Caco-2 (cell line): ENCODE measurements around the gene ABLIM2. TPM values are rescaled to one million over a fixed set of nuclear protein-coding genes. Genes with fewer than 3 reads are reported as not detected.

Source experiments
- BruUV-seq: library from RNA; stranded (reverse); fragments of 400-500 nt; replicated peaks from 2 replicates; lab custom pipeline; 2021; lab: Mats Ljungman, UMichigan
- CTCF ChIA-PET: fragments of 300-600 bp; sonication (Branson Sonifier 250); formaldehyde crosslinking; loops from one replicate; lab custom pipeline; 2022; ENCODE audit warnings: antibody characterized with exemption; lab: Charles Lee
- POLR2A ChIA-PET: fragments of 300-600 bp; sonication (Branson Sonifier 250); formaldehyde crosslinking; loops from one replicate; lab custom pipeline; 2022; ENCODE audit warnings: antibody characterized with exemption; lab: Charles Lee
- DNase-seq, 2 experiments: peaks; one replicate each; pipeline versions ENCODE4 v3.0.0 to v3.0.0-alpha.2; 2020 to 2022
- H3K27me3 ChIP-seq: replicated peaks from 2 replicates; pipeline ENCODE4 v1.6.0; 2011; ENCODE audit warnings: low read length; ENCODE audit not compliant: control insufficient read depth, insufficient read depth
- H3K36me3 ChIP-seq: 2 replicates; pipeline ENCODE4 v1.5.1; 2011; ENCODE audit warnings: low read length; ENCODE audit not compliant: control insufficient read depth, insufficient read depth
- H3K4me1 ChIP-seq: fragments of 250-450 bp; sonication (Bioruptor Pico); 2 replicates; pipeline ENCODE4 v1.5.1; 2020; ENCODE audit warnings: mild to moderate bottlenecking
- H3K4me3 ChIP-seq: 2 replicates; pipeline ENCODE4 v1.5.1; 2011; ENCODE audit warnings: low read depth, mild to moderate bottlenecking, control low read depth, low read length
- H3K9me3 ChIP-seq: fragments of 250-450 bp; sonication (Bioruptor Pico); 2 replicates; pipeline ENCODE4 v1.5.1; 2020; ENCODE audit warnings: mild to moderate bottlenecking, moderate library complexity
- H3K27ac Mint-ChIP-seq: one replicate; pipeline ENCODE4 v1.8.0; 2022; ENCODE audit warnings: mixed read lengths; ENCODE audit not compliant: unreplicated experiment
- H3K27me3 Mint-ChIP-seq: one replicate; pipeline ENCODE4 v1.8.0; 2022; ENCODE audit warnings: mixed read lengths; ENCODE audit not compliant: insufficient read depth, unreplicated experiment
- H3K36me3 Mint-ChIP-seq: one replicate; pipeline ENCODE4 v1.8.0; 2022; ENCODE audit warnings: mild to moderate bottlenecking, mixed read lengths; ENCODE audit not compliant: insufficient read depth, unreplicated experiment
- H3K4me1 Mint-ChIP-seq: one replicate; pipeline ENCODE4 v1.8.0; 2022; ENCODE audit warnings: low read depth, mixed read lengths; ENCODE audit not compliant: unreplicated experiment
- H3K4me3 Mint-ChIP-seq: one replicate; pipeline ENCODE4 v1.8.0; 2022; ENCODE audit warnings: mild to moderate bottlenecking, moderate library complexity, mixed read lengths; ENCODE audit not compliant: unreplicated experiment
- H3K9me3 Mint-ChIP-seq: one replicate; pipeline ENCODE4 v1.8.0; 2022; ENCODE audit warnings: mixed read lengths; ENCODE audit not compliant: unreplicated experiment
- intact Hi-C: fragments of 100-400 bp; cut with micrococcal nuclease; formaldehyde crosslinking; loops from one replicate; pipeline ENCODE4 v1.10.0; 2022; ENCODE audit not compliant: unreplicated experiment
- total RNA-seq: library from RNA; stranded (reverse); gene quantifications from 2 replicates; pipeline ENCODE4 v1.2.3, GENCODE V29; 2022
- TF ChIP-seq, protein P1 (sequence below), 2 experiments: fragments of 200-600 bp in 1 of 2; IDR thresholded peaks; 1 replicate in 1 of 2; 2 replicates in 1 of 2; pipeline versions ENCODE4 v1.5.1 to v1.8.0; 2011 to 2022; ENCODE audit warnings: antibody characterized with exemption in 1 of 2, control low read depth in 1 of 2, inconsistent platforms in 1 of 2, low read depth in 1 of 2, low read length in 1 of 2, mild to moderate bottlenecking in 1 of 2, moderate library complexity in 1 of 2; ENCODE audit not compliant: insufficient read depth in 1 of 2, severe bottlenecking in 1 of 2, unreplicated experiment in 1 of 2

The ABLIM2 gene
- total RNA-seq, 1 experiment from 2014 or later = 0.23 TPM

GRCh38 chr4:8121292-8122015, 37.2 kb downstream of the ABLIM2 start:
- Mint-ChIP-seq H3K36me3 (no peaks in the 10 kb centered on the region), H3K27ac (no peak overlapping the region), H3K4me3 (no peak overlapping the region), H3K27me3 (peaks cover 4% of the 10 kb centered on the region), H3K9me3 (peaks cover 8% of the 10 kb centered on the region), H3K4me1 (no peaks in the 10 kb centered on the region)
- Histone ChIP-seq H3K4me3 (no peak overlapping the region), H3K36me3 (no peaks in the 10 kb centered on the region), H3K4me1 (no peaks in the 10 kb centered on the region), H3K9me3 (no peaks in the 10 kb centered on the region), H3K27me3 (no peaks in the 10 kb centered on the region)
- ChIA-PET CTCF (no interaction called here), POLR2A (no interaction called here)
- no TSS peak for BruUV-seq
- no peak for DNase-seq
- intact Hi-C loops = no loop called here
- TF ChIP-seq, protein P1, sequence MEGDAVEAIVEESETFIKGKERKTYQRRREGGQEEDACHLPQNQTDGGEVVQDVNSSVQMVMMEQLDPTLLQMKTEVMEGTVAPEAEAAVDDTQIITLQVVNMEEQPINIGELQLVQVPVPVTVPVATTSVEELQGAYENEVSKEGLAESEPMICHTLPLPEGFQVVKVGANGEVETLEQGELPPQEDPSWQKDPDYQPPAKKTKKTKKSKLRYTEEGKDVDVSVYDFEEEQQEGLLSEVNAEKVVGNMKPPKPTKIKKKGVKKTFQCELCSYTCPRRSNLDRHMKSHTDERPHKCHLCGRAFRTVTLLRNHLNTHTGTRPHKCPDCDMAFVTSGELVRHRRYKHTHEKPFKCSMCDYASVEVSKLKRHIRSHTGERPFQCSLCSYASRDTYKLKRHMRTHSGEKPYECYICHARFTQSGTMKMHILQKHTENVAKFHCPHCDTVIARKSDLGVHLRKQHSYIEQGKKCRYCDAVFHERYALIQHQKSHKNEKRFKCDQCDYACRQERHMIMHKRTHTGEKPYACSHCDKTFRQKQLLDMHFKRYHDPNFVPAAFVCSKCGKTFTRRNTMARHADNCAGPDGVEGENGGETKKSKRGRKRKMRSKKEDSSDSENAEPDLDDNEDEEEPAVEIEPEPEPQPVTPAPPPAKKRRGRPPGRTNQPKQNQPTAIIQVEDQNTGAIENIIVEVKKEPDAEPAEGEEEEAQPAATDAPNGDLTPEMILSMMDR (IDR thresholded peaks at IDR 0.05; ENCODE audit: insufficient read depth in 1 of 2, low read depth in 1 of 2, low read length in 1 of 2, severe bottlenecking in 1 of 2, unreplicated experiment in 1 of 2) = no peak

- Histone ChIP-seq H3K36me3 (no peaks in the 10 kb centered on the region), H3K4me1 (no peaks in the 10 kb centered on the region), H3K9me3 (no peaks in the 10 kb centered on the region), H3K27me3 (no peaks in the 10 kb centered on the region), H3K4me3 (no peak overlapping the region)
- POLR2A ChIA-PET = no interaction called here
- intact Hi-C loops = no loop called here
- no peak overlapping the region for H3K27ac Mint-ChIP-seq
- BruUV-seq = no TSS peak
- no peaks in the 10 kb centered on the region for H3K36me3 Mint-ChIP-seq
- no peaks in the 10 kb centered on the region for H3K4me1 Mint-ChIP-seq
- DNase-seq = no peak
- H3K9me3 Mint-ChIP-seq = peaks cover 8% of the 10 kb centered on the region
- CTCF ChIA-PET = no interaction called here
- H3K4me3 Mint-ChIP-seq = no peak overlapping the region
- H3K27me3 Mint-ChIP-seq = peaks cover 6% of the 10 kb centered on the region
- TF ChIP-seq, protein P1 (IDR thresholded peaks at IDR 0.05; ENCODE audit: insufficient read depth in 1 of 2, low read depth in 1 of 2, low read length in 1 of 2, severe bottlenecking in 1 of 2, unreplicated experiment in 1 of 2) = no peak
Observed at GRCh38 chr4:8120501-8120900, 38.1 kb downstream of the ABLIM2 start.

GRCh38 chr4:8119877-8120276, 38.7 kb downstream of the ABLIM2 start:
- Histone ChIP-seq H3K9me3 (no peaks in the 10 kb centered on the region), H3K4me3 (no peak overlapping the region), H3K27me3 (no peaks in the 10 kb centered on the region), H3K4me1 (no peaks in the 10 kb centered on the region), H3K36me3 (no peaks in the 10 kb centered on the region)
- H3K4me3 Mint-ChIP-seq = no peak overlapping the region
- peaks cover 9% of the 10 kb centered on the region for H3K27me3 Mint-ChIP-seq
- intact Hi-C loops = no loop called here
- ChIA-PET CTCF (no interaction called here), POLR2A (no interaction called here)
- no TSS peak for BruUV-seq
- H3K36me3 Mint-ChIP-seq = no peaks in the 10 kb centered on the region
- H3K27ac Mint-ChIP-seq = no peak overlapping the region
- no peaks in the 10 kb centered on the region for H3K4me1 Mint-ChIP-seq
- TF ChIP-seq, protein P1 (IDR thresholded peaks at IDR 0.05; ENCODE audit: insufficient read depth in 1 of 2, low read depth in 1 of 2, low read length in 1 of 2, severe bottlenecking in 1 of 2, unreplicated experiment in 1 of 2) = no peak
- DNase-seq = no peak
- peaks cover 8% of the 10 kb centered on the region for H3K9me3 Mint-ChIP-seq
